ENCODE measurements around the gene LAYN. TPM values are rescaled to one million over a fixed set of nuclear protein-coding genes. Genes with fewer than 3 reads are reported as not detected.
A peak's percentile ranks its signal among the peaks of the same experiment; 100 is the strongest.

The LAYN gene
- total and polyA plus RNA-seq, 9 of the 15 experiments (the other 6 are each of a cell fraction or from before 2014, with no cell fraction given): not detected

- no peak for TF ChIP-seq ZKSCAN1 (IDR thresholded peaks at IDR 0.05; ENCODE audit: low read depth, low read length)
- peak; percentile 84 for TF ChIP-seq FOXJ2 (tag; IDR thresholded peaks at IDR 0.05)
- peak; percentile 85 for TF ChIP-seq MAX (CRISPR knock-in tag; IDR thresholded peaks at IDR 0.05)
- no peak for TF ChIP-seq ZNF217 (CRISPR knock-in tag; IDR thresholded peaks at IDR 0.05)
- TF ChIP-seq EGR1 (conservative IDR thresholded peaks at IDR 0.05): peak; percentile 83
- TF ChIP-seq PCBP2 (IDR thresholded peaks at IDR 0.05; ENCODE audit: low read depth, low read length, poor library complexity, severe bottlenecking): no peak
- no peak for TF ChIP-seq DLX4 (CRISPR knock-in tag; IDR thresholded peaks at IDR 0.05)
- no peak for TF ChIP-seq CLOCK (CRISPR knock-in tag; IDR thresholded peaks at IDR 0.05; ENCODE audit: borderline replicate concordance)
- TF ChIP-seq BCLAF1 (IDR thresholded peaks at IDR 0.05; ENCODE audit: borderline replicate concordance in 1 of 2, control insufficient read depth in 1 of 2, low read depth in 2 of 2, low read length in 1 of 2): no peak
- peak; percentile 96 for TF ChIP-seq E2F8 (IDR thresholded peaks at IDR 0.05; ENCODE audit: low read depth, partially characterized antibody)
- no peak for TF ChIP-seq NR1H2 (CRISPR knock-in tag; IDR thresholded peaks at IDR 0.05)
- TF ChIP-seq HNRNPLL (IDR thresholded peaks at IDR 0.05; ENCODE audit: low read depth, low read length, poor library complexity, severe bottlenecking): no peak
- TF ChIP-seq CREM (IDR thresholded peaks at IDR 0.05; ENCODE audit: low read depth): peak; percentile 88
- no peak for TF ChIP-seq THRB (CRISPR knock-in tag; conservative IDR thresholded peaks at IDR 0.05)
These were observed 61.7 kb downstream of the LAYN start, which contains the start of gene SIK2 (continued) for GRCh38 chr11:111601979-111602864.

Data from K562 (cell line).